GM12878 (cell line): ENCODE measurements around the gene NBEA. TPM values are rescaled to one million over a fixed set of nuclear protein-coding genes. Genes with fewer than 3 reads are reported as not detected.

ENCODE experiments used
- ATAC-seq: fragments of 200-7000 bp; cut with Tn5 transposase; 3 replicates; pipeline ENCODE4 v1.9.1; 2020; ENCODE audit warnings: mild to moderate bottlenecking, moderate library complexity
- BruUV-seq: library from RNA; stranded (reverse); fragments of 400-500 nt; replicated peaks from 2 replicates; lab custom pipeline; 2021; lab: Mats Ljungman, UMichigan
- CTCF ChIA-PET: fragments of 300-600 bp; sonication (Branson Sonifier 250); formaldehyde crosslinking; extraction: SDS; loops from one replicate; lab custom pipeline; 2021; ENCODE audit warnings: inconsistent platforms; lab: Yijun Ruan, JAX
- POLR2A ChIA-PET: fragments of 350-600 bp; formaldehyde crosslinking; extraction: SDS; loops from one replicate; lab custom pipeline; 2021; ENCODE audit warnings: inconsistent platforms; lab: Charles Lee
- RAD21 ChIA-PET: fragments of 300-600 bp; sonication (Branson Sonifier 250); formaldehyde crosslinking; loops from one replicate; lab custom pipeline; 2023; ENCODE audit warnings: antibody characterized with exemption; ENCODE audit not compliant: unreplicated experiment; lab: Charles Lee
- SMC1A ChIA-PET: fragments of 300-600 bp; sonication (Branson Sonifier 250); formaldehyde crosslinking; loops from one replicate; lab custom pipeline; 2023; ENCODE audit not compliant: unreplicated experiment, uncharacterized antibody; lab: Charles Lee
- DNase-seq: peaks from one replicate; pipeline ENCODE4 v3.0.0-alpha.2; 2011; ENCODE audit warnings: low read depth, low spot score
- FAIRE-seq: peaks from 3 replicates; lab custom pipeline; 2011; peaks lifted over from hg19 to GRCh38; lab: Jason Lieb, UNC
- H2AFZ ChIP-seq: 2 replicates; pipeline ENCODE4 v1.6.0; 2011; ENCODE audit warnings: low read depth, low read length, control low read depth; ENCODE audit not compliant: control insufficient read depth
- H3K27ac ChIP-seq: 2 replicates; pipeline ENCODE4 v1.5.1; 2011; ENCODE audit warnings: control low read depth; ENCODE audit not compliant: control insufficient read depth, insufficient read depth
- H3K27me3 ChIP-seq, 2 experiments: replicated peaks in 1 of 2; 2 replicates each; pipeline versions ENCODE4 v1.6.0 to v1.6.1; 2011; ENCODE audit warnings: low read length in 1 of 2; ENCODE audit not compliant: control insufficient read depth in 2 of 2, insufficient read depth in 2 of 2
- H3K36me3 ChIP-seq, 2 experiments: 2 replicates each; pipeline ENCODE4 v1.5.1; 2011; ENCODE audit warnings: low read length in 1 of 2; ENCODE audit not compliant: control insufficient read depth in 2 of 2, insufficient read depth in 2 of 2
- H3K4me1 ChIP-seq: 2 replicates; pipeline ENCODE4 v1.6.1; 2011; ENCODE audit warnings: mild to moderate bottlenecking, low read length, moderate library complexity, mixed read lengths; ENCODE audit not compliant: control insufficient read depth, insufficient read depth
- H3K4me2 ChIP-seq: 2 replicates; pipeline ENCODE4 v1.6.0; 2011; ENCODE audit warnings: control low read depth; ENCODE audit not compliant: control insufficient read depth, insufficient read depth
- H3K4me3 ChIP-seq: fragments of 200-600 bp; sonication (generic); 2 replicates; pipeline ENCODE4 v1.5.1; 2016
- H3K79me2 ChIP-seq: 2 replicates; pipeline ENCODE4 v1.6.0; 2011; ENCODE audit warnings: low read length; ENCODE audit not compliant: control insufficient read depth, insufficient read depth
- H3K9ac ChIP-seq: 2 replicates; pipeline ENCODE4 v1.8.0; 2011; ENCODE audit warnings: low read length, control low read depth, mixed read lengths; ENCODE audit not compliant: control insufficient read depth, insufficient read depth
- H3K9me3 ChIP-seq: replicated peaks from 3 replicates; pipeline ENCODE4 v1.5.1; 2011; ENCODE audit warnings: mild to moderate bottlenecking, low read length; ENCODE audit not compliant: control insufficient read depth, insufficient read depth
- H4K20me1 ChIP-seq: 2 replicates; pipeline ENCODE4 v1.6.0; 2011; ENCODE audit not compliant: control insufficient read depth, insufficient read depth
- BCL11A ChIP-seq: IDR thresholded peaks from 2 replicates; pipeline ENCODE4 v1.6.1; 2011; ENCODE audit warnings: low read depth, low read length
- BCLAF1 ChIP-seq: fragments of 450-650 bp; IDR thresholded peaks from 2 replicates; pipeline ENCODE4 v1.6.1; 2017; ENCODE audit warnings: antibody characterized with exemption, mild to moderate bottlenecking, moderate library complexity
- CBX5 ChIP-seq: sonication (generic); IDR thresholded peaks from 2 replicates; pipeline ENCODE4 v1.6.1; 2016; ENCODE audit warnings: low read depth, moderate library complexity, mild to moderate bottlenecking, inconsistent platforms
- CHD2 ChIP-seq: IDR thresholded peaks from 2 replicates; pipeline ENCODE4 v1.6.1; 2011; ENCODE audit warnings: low read depth, low read length, improper control_type of control experiment, borderline replicate concordance
- CHD4 ChIP-seq: fragments of 200-600 bp; sonication (generic); IDR thresholded peaks from 2 replicates; pipeline ENCODE4 v1.6.1; 2016; ENCODE audit warnings: mild to moderate bottlenecking
- CTCF ChIP-seq, 3 experiments: IDR thresholded peaks in 2 of 3; conservative IDR thresholded peaks in 1 of 3; 2 replicates each; pipeline ENCODE4 v1.5.1; 2011; ENCODE audit warnings: low read depth in 3 of 3, low read length in 3 of 3, mild to moderate bottlenecking in 3 of 3, control low read depth in 2 of 3, moderate library complexity in 2 of 3, inconsistent platforms in 1 of 3, mixed read lengths in 1 of 3; ENCODE audit not compliant: control insufficient read depth in 2 of 3, insufficient read depth in 1 of 3; ENCODE audit errors: extremely low read depth in 1 of 3
- EZH2 ChIP-seq: IDR thresholded peaks from 2 replicates; pipeline ENCODE4 v1.6.1; 2012; ENCODE audit warnings: low read depth, mild to moderate bottlenecking, control low read depth, inconsistent platforms, low read length, borderline replicate concordance; ENCODE audit not compliant: control insufficient read depth
- HCFC1 ChIP-seq: fragments of 150-350 bp; IDR thresholded peaks from 2 replicates; pipeline ENCODE4 v1.6.1; 2014; ENCODE audit warnings: low read length
- LARP7 ChIP-seq: fragments of 450-650 bp; IDR thresholded peaks from 2 replicates; pipeline ENCODE4 v1.6.1; 2017; ENCODE audit warnings: mild to moderate bottlenecking
- MEF2B ChIP-seq: fragments of 450-650 bp; IDR thresholded peaks from 2 replicates; pipeline ENCODE4 v1.6.1; 2018; ENCODE audit warnings: mild to moderate bottlenecking, moderate library complexity; ENCODE audit not compliant: partially characterized antibody, poor library complexity, severe bottlenecking
- MLLT1 ChIP-seq: fragments of 450-650 bp; IDR thresholded peaks from 2 replicates; pipeline ENCODE4 v1.6.1; 2016; ENCODE audit warnings: mild to moderate bottlenecking
- MXI1 ChIP-seq: fragments of 150-350 bp; IDR thresholded peaks from 2 replicates; pipeline ENCODE4 v1.6.1; 2011; ENCODE audit warnings: low read depth, mild to moderate bottlenecking, inconsistent platforms, low read length, improper control_type of control experiment
- NFYB ChIP-seq: IDR thresholded peaks from 2 replicates; pipeline ENCODE4 v1.6.1; 2011; ENCODE audit warnings: low read depth, mild to moderate bottlenecking, low read length, improper control_type of control experiment, moderate library complexity; ENCODE audit not compliant: insufficient read depth
- SREBF1 ChIP-seq: IDR thresholded peaks from 2 replicates; pipeline ENCODE4 v1.6.1; 2012; ENCODE audit warnings: mild to moderate bottlenecking, low read length
- WRNIP1 ChIP-seq: IDR thresholded peaks from 2 replicates; pipeline ENCODE4 v1.6.1; 2011; ENCODE audit warnings: low read depth, low read length, improper control_type of control experiment, borderline replicate concordance
- WGBS: methylation state at CpG from one replicate; pipeline ENCODE4 v1.1.6; 2016; ENCODE audit warnings: low lambda C conversion rate; ENCODE audit not compliant: insufficient replicate concordance, insufficient coverage; ENCODE audit errors: missing lambda C conversion rate; 5-methylcytosine and 5-hydroxymethylcytosine counted together
- in situ Hi-C: fragments of 300-500 bp; cut with MboI; formaldehyde crosslinking; loops from 9 replicates; pipeline ENCODE4 v1.14.3; 2018; ENCODE audit warnings: mixed read lengths
- intact Hi-C: fragments of 100-400 bp; cut with micrococcal nuclease; formaldehyde crosslinking; loops from one replicate; pipeline ENCODE4 v1.14.2; 2022; ENCODE audit not compliant: unreplicated experiment
- polyA plus RNA-seq, 11 experiments: library from polyadenylated mRNA; depleted of rRNA in 4 of 11; unstranded in 6 of 11; stranded (reverse) in 5 of 11; fragments of >200 nt; fragmentation: Nextera tagmentation in 4 of 11; fragmentation: Illumina TruSeq in 1 of 11; extraction: Ambion mirVana in 4 of 11; extraction: Trizol in 1 of 11; gene quantifications; 1 replicate in 1 of 11; 2 replicates in 10 of 11; pipeline versions ENCODE4 v1.2.1 to v1.2.3, GENCODE V29; 2011 to 2016; ENCODE audit warnings: inconsistent platforms in 2 of 11, missing spikeins in 2 of 11, low read depth in 1 of 11
- total RNA-seq, 4 experiments: library from RNA; depleted of rRNA in 3 of 4; stranded (reverse); fragments of >200 nt in 3 of 4; fragmentation: Illumina TruSeq in 1 of 4; extraction: Trizol in 1 of 4; gene quantifications; 2 replicates each; pipeline versions ENCODE4 v1.2.1 to v1.2.3, GENCODE V29; 2013 to 2021

The NBEA gene
- total and polyA plus RNA-seq, 10 of the 15 experiments (the other 5 are each of a cell fraction or from before 2014, with no cell fraction given): 0.23 to 3.6 (median 0.55) TPM

GRCh38 chr13:35499196-35499662 lies 557.2 kb downstream of the NBEA start:
- ATAC-seq (no peak), DNase-seq (no peak), FAIRE-seq (no peak)
- Histone ChIP-seq H3K4me1 (no peaks in the 10 kb centered on the region), H3K79me2 (no peaks in the 10 kb centered on the region), H3K4me3 (no peak overlapping the region), H3K27ac (no peak overlapping the region), H3K27me3 (no peaks in the 10 kb centered on the region), H4K20me1 (no peaks in the 10 kb centered on the region), H2AFZ (no peak overlapping the region), H3K36me3 (no peaks in the 10 kb centered on the region), H3K4me2 (no peak overlapping the region), H3K9me3 (no peaks in the 10 kb centered on the region), H3K9ac (no peak overlapping the region)
- no TSS peak for BruUV-seq
- intact Hi-C loops (no loop called here), in situ Hi-C loops (no loop called here)
- ChIA-PET SMC1A (interaction anchor here (1.0 kb wide), 1 partner anchor 10 kb away, joined by 3 read pairs; no protein-coding TSS in a partner anchor), CTCF (interaction anchor here (0.9 to 1.2 kb wide), 3 partner anchors 8 to 290 kb away, joined by 3 to 5 read pairs (median 3); no protein-coding TSS in a partner anchor), RAD21 (no interaction called here), POLR2A (no interaction called here)
- WGBS: 44% methylated on average over 2 of the region's 2 CpGs
- no peak for TF ChIP-seq MEF2B
- TF ChIP-seq WRNIP1: no peak
- no peak for TF ChIP-seq BCL11A
- TF ChIP-seq BCLAF1: no peak
- TF ChIP-seq CTCF (IDR thresholded peaks at IDR 0.05 in 2 of 3, conservative IDR thresholded peaks at IDR 0.05 in 1 of 3; ENCODE audit: control insufficient read depth in 2 of 3, extremely low read depth in 1 of 3, insufficient read depth in 1 of 3, low read depth in 3 of 3, low read length in 3 of 3): no peak
- no peak for TF ChIP-seq MXI1
- TF ChIP-seq LARP7: no peak
- TF ChIP-seq MLLT1: no peak
- TF ChIP-seq CHD2: no peak
- TF ChIP-seq SREBF1: no peak
- TF ChIP-seq EZH2: no peak
- no peak for TF ChIP-seq CBX5
- TF ChIP-seq HCFC1: no peak
- no peak for TF ChIP-seq NFYB
- TF ChIP-seq CHD4: no peak
